HepG2 (cell line): ENCODE measurements around the gene NAA16. TPM values are rescaled to one million over a fixed set of nuclear protein-coding genes. Genes with fewer than 3 reads are reported as not detected.
A peak's percentile ranks its signal among the peaks of the same experiment; 100 is the strongest.

ENCODE experiments used
- BORCS8-MEF2B ChIP-seq: sonication (generic); formaldehyde crosslinking; IDR thresholded peaks from 2 replicates; pipeline ENCODE4 v1.8.0; 2022; ENCODE audit warnings: mild to moderate bottlenecking, missing genetic modification reagents
- HDAC1 ChIP-seq: sonication (generic); formaldehyde crosslinking; IDR thresholded peaks from 2 replicates; pipeline ENCODE4 v1.5.1; 2020; ENCODE audit warnings: mild to moderate bottlenecking, missing genetic modification reagents
- HDAC6 ChIP-seq: fragments of 200-600 bp; sonication (generic); IDR thresholded peaks from 2 replicates; pipeline ENCODE4 v1.7.0; 2017; ENCODE audit warnings: mild to moderate bottlenecking, antibody characterized with exemption, low read length, low read depth
- HINFP ChIP-seq: sonication (generic); formaldehyde crosslinking; IDR thresholded peaks from 2 replicates; pipeline ENCODE4 v1.4.0; 2020; ENCODE audit warnings: low read depth, mild to moderate bottlenecking, missing genetic modification reagents
- HMG20B ChIP-seq: conservative IDR thresholded peaks from 2 replicates; pipeline ENCODE4 v1.6.1; 2016; ENCODE audit warnings: missing genetic modification reagents, missing compliant biosample characterization
- KLF13 ChIP-seq: sonication (generic); formaldehyde crosslinking; IDR thresholded peaks from 2 replicates; pipeline ENCODE4 v1.4.0; 2020; ENCODE audit warnings: mild to moderate bottlenecking, missing genetic modification reagents
- NAIF1 ChIP-seq: sonication (generic); formaldehyde crosslinking; IDR thresholded peaks from 2 replicates; pipeline ENCODE4 v1.5.0; 2020; ENCODE audit warnings: mild to moderate bottlenecking, missing genetic modification reagents, borderline replicate concordance
- RCOR2 ChIP-seq: IDR thresholded peaks from 2 replicates; pipeline ENCODE4 v1.6.1; 2016; ENCODE audit warnings: missing biosample characterization, missing genetic modification reagents
- RFX5 ChIP-seq: IDR thresholded peaks from 2 replicates; pipeline ENCODE4 v1.6.1; 2011; ENCODE audit warnings: low read depth, low read length, improper control_type of control experiment
- RFXANK ChIP-seq: IDR thresholded peaks from 2 replicates; pipeline ENCODE4 v1.6.1; 2016
- SIX4 ChIP-seq: sonication (generic); formaldehyde crosslinking; IDR thresholded peaks from 2 replicates; pipeline ENCODE4 v1.4.0; 2020; ENCODE audit warnings: missing genetic modification reagents
- SSRP1 ChIP-seq: IDR thresholded peaks from 2 replicates; pipeline ENCODE4 v1.6.1; 2016; ENCODE audit warnings: control low read depth
- TAF15 ChIP-seq: fragments of 200-400 bp; formaldehyde crosslinking; IDR thresholded peaks from one replicate; pipeline ENCODE4 v1.6.1; 2018; ENCODE audit warnings: mild to moderate bottlenecking, low read depth, low read length; ENCODE audit not compliant: poor library complexity, severe bottlenecking
- TRIM22 ChIP-seq: fragments of 450-650 bp; IDR thresholded peaks from 2 replicates; pipeline ENCODE4 v1.6.1; 2017
- ZBTB21 ChIP-seq: sonication (generic); formaldehyde crosslinking; IDR thresholded peaks from 2 replicates; pipeline ENCODE4 v1.4.0; 2020; ENCODE audit warnings: missing genetic modification reagents
- ZC3H13 ChIP-seq: sonication (generic); formaldehyde crosslinking; IDR thresholded peaks from 2 replicates; pipeline ENCODE4 v1.8.1; 2023; ENCODE audit warnings: mild to moderate bottlenecking, missing genetic modification reagents, moderate library complexity
- ZC3H4 ChIP-seq: sonication (generic); formaldehyde crosslinking; IDR thresholded peaks from 2 replicates; pipeline ENCODE4 v1.4.0; 2020; ENCODE audit warnings: missing genetic modification reagents, borderline replicate concordance
- ZFX ChIP-seq: sonication (generic); formaldehyde crosslinking; IDR thresholded peaks from 2 replicates; pipeline ENCODE4 v1.4.0; 2020; ENCODE audit warnings: mild to moderate bottlenecking, low read depth, missing genetic modification reagents, moderate library complexity
- ZMYM2 ChIP-seq: sonication (generic); formaldehyde crosslinking; IDR thresholded peaks from 2 replicates; pipeline ENCODE4 v1.8.0; 2022; ENCODE audit warnings: mild to moderate bottlenecking, missing genetic modification reagents
- ZNF562 ChIP-seq: sonication (generic); formaldehyde crosslinking; IDR thresholded peaks from 2 replicates; pipeline ENCODE4 v1.8.0; 2022; ENCODE audit warnings: missing genetic modification reagents, borderline replicate concordance
- ZNF687 ChIP-seq: sonication (generic); formaldehyde crosslinking; IDR thresholded peaks from 2 replicates; pipeline ENCODE4 v1.5.1; 2020; ENCODE audit warnings: mild to moderate bottlenecking, missing genetic modification reagents, moderate library complexity
- ZNF703 ChIP-seq: sonication (generic); formaldehyde crosslinking; IDR thresholded peaks from 2 replicates; pipeline ENCODE4 v1.5.1; 2020; ENCODE audit warnings: missing genetic modification reagents, mild to moderate bottlenecking, moderate library complexity, borderline replicate concordance
- polyA plus RNA-seq, 8 experiments: library from polyadenylated mRNA; depleted of rRNA in 3 of 8; stranded (reverse) in 7 of 8; unstranded in 1 of 8; fragments of >200 nt; fragmentation: Illumina TruSeq in 4 of 8; extraction: Trizol in 4 of 8; gene quantifications; 2 replicates each; pipeline versions ENCODE4 v1.2.1 to v1.2.3, GENCODE V29; 2011 to 2016; ENCODE audit warnings: low read depth in 4 of 8, missing spikeins in 1 of 8, mixed read lengths in 1 of 8; ENCODE audit not compliant: insufficient read depth in 1 of 8
- total RNA-seq, 5 experiments: library from RNA; depleted of rRNA; stranded (reverse); fragments of >200 nt; fragmentation: Illumina TruSeq; extraction: Trizol; gene quantifications; 2 replicates each; pipeline ENCODE4 v1.2.3, GENCODE V29; 2016; ENCODE audit warnings: low read depth in 1 of 5

NAA16 gene
- total and polyA plus RNA-seq, 2 of the 13 experiments (the other 11 are each of a cell fraction or from before 2014, with no cell fraction given), result 9.2 to 15.1 TPM

- TF ChIP-seq RCOR2 (no peak), RFXANK (no peak), BORCS8-MEF2B (CRISPR knock-in tag) (no peak), ZNF703 (no peak; the same call in 1 of the 2 replicates), NAIF1 (no peak), ZFX (0 out of 2 replicates have a peak, but pooled peaks have one; percentile 8), HDAC1 (CRISPR knock-in tag) (0 out of 2 replicates have a peak, but pooled peaks have one; percentile 2), TAF15 (no peak), ZNF687 (CRISPR knock-in tag) (no peak), HMG20B (CRISPR knock-in tag) (0 out of 2 replicates have a peak, but pooled peaks have one; percentile 20), ZBTB21 (no peak), ZNF562 (CRISPR knock-in tag) (no peak), HINFP (CRISPR knock-in tag) (no peak), KLF13 (CRISPR knock-in tag) (no peak), ZC3H13 (CRISPR knock-in tag) (no peak), SIX4 (CRISPR knock-in tag) (no peak), HDAC6 (no peak), SSRP1 (CRISPR knock-in tag) (no peak), ZMYM2 (CRISPR knock-in tag) (no peak), ZC3H4 (CRISPR knock-in tag) (no peak), RFX5 (no peak), TRIM22 (no peak)
Observed at GRCh38 chr13:41312176-41312500, 1.1 kb downstream of the NAA16 start (continued).
